GM12878 (cell line): ENCODE data around the gene SPATA16. TPM values are rescaled to one million over a fixed set of nuclear protein-coding genes. Genes with fewer than 3 reads are reported as not detected.

ENCODE experiments used
- ATAC-seq: fragments of 200-7000 bp; cut with Tn5 transposase; 3 replicates; pipeline ENCODE4 v1.9.1; 2020; ENCODE audit warnings: mild to moderate bottlenecking, moderate library complexity
- BruUV-seq: library from RNA; stranded (reverse); fragments of 400-500 nt; replicated peaks from 2 replicates; lab custom pipeline; 2021; lab: Mats Ljungman, UMichigan
- CTCF ChIA-PET: fragments of 300-600 bp; sonication (Branson Sonifier 250); formaldehyde crosslinking; extraction: SDS; loops from one replicate; lab custom pipeline; 2021; ENCODE audit warnings: inconsistent platforms; lab: Yijun Ruan, JAX
- POLR2A ChIA-PET: fragments of 350-600 bp; formaldehyde crosslinking; extraction: SDS; loops from one replicate; lab custom pipeline; 2021; ENCODE audit warnings: inconsistent platforms; lab: Charles Lee
- RAD21 ChIA-PET: fragments of 300-600 bp; sonication (Branson Sonifier 250); formaldehyde crosslinking; loops from one replicate; lab custom pipeline; 2023; ENCODE audit warnings: antibody characterized with exemption; ENCODE audit not compliant: unreplicated experiment; lab: Charles Lee
- SMC1A ChIA-PET: fragments of 300-600 bp; sonication (Branson Sonifier 250); formaldehyde crosslinking; loops from one replicate; lab custom pipeline; 2023; ENCODE audit not compliant: unreplicated experiment, uncharacterized antibody; lab: Charles Lee
- DNase-seq: peaks from one replicate; pipeline ENCODE4 v3.0.0-alpha.2; 2011; ENCODE audit warnings: low read depth, low spot score
- FAIRE-seq: peaks from 3 replicates; lab custom pipeline; 2011; peaks lifted over from hg19 to GRCh38; lab: Jason Lieb, UNC
- H2AFZ ChIP-seq: 2 replicates; pipeline ENCODE4 v1.6.0; 2011; ENCODE audit warnings: low read depth, low read length, control low read depth; ENCODE audit not compliant: control insufficient read depth
- H3K27ac ChIP-seq: 2 replicates; pipeline ENCODE4 v1.5.1; 2011; ENCODE audit warnings: control low read depth; ENCODE audit not compliant: control insufficient read depth, insufficient read depth
- H3K27me3 ChIP-seq, 2 experiments: replicated peaks in 1 of 2; 2 replicates each; pipeline versions ENCODE4 v1.6.0 to v1.6.1; 2011; ENCODE audit warnings: low read length in 1 of 2; ENCODE audit not compliant: control insufficient read depth in 2 of 2, insufficient read depth in 2 of 2
- H3K36me3 ChIP-seq, 2 experiments: 2 replicates each; pipeline ENCODE4 v1.5.1; 2011; ENCODE audit warnings: low read length in 1 of 2; ENCODE audit not compliant: control insufficient read depth in 2 of 2, insufficient read depth in 2 of 2
- H3K4me1 ChIP-seq: 2 replicates; pipeline ENCODE4 v1.6.1; 2011; ENCODE audit warnings: mild to moderate bottlenecking, low read length, moderate library complexity, mixed read lengths; ENCODE audit not compliant: control insufficient read depth, insufficient read depth
- H3K4me2 ChIP-seq: 2 replicates; pipeline ENCODE4 v1.6.0; 2011; ENCODE audit warnings: control low read depth; ENCODE audit not compliant: control insufficient read depth, insufficient read depth
- H3K4me3 ChIP-seq: fragments of 200-600 bp; sonication (generic); 2 replicates; pipeline ENCODE4 v1.5.1; 2016
- H3K79me2 ChIP-seq: 2 replicates; pipeline ENCODE4 v1.6.0; 2011; ENCODE audit warnings: low read length; ENCODE audit not compliant: control insufficient read depth, insufficient read depth
- H3K9ac ChIP-seq: 2 replicates; pipeline ENCODE4 v1.8.0; 2011; ENCODE audit warnings: low read length, control low read depth, mixed read lengths; ENCODE audit not compliant: control insufficient read depth, insufficient read depth
- H3K9me3 ChIP-seq: replicated peaks from 3 replicates; pipeline ENCODE4 v1.5.1; 2011; ENCODE audit warnings: mild to moderate bottlenecking, low read length; ENCODE audit not compliant: control insufficient read depth, insufficient read depth
- H4K20me1 ChIP-seq: 2 replicates; pipeline ENCODE4 v1.6.0; 2011; ENCODE audit not compliant: control insufficient read depth, insufficient read depth
- DPF2 ChIP-seq: fragments of 450-650 bp; IDR thresholded peaks from 2 replicates; pipeline ENCODE4 v1.6.1; 2017; ENCODE audit warnings: mild to moderate bottlenecking
- GATAD2B ChIP-seq: fragments of 450-650 bp; conservative IDR thresholded peaks from 2 replicates; pipeline ENCODE4 v1.6.1; 2017; ENCODE audit warnings: low read depth, mild to moderate bottlenecking, moderate library complexity
- HDGF ChIP-seq: fragments of 450-650 bp; IDR thresholded peaks from 2 replicates; pipeline ENCODE4 v1.6.1; 2016; ENCODE audit warnings: antibody characterized with exemption
- NRF1 ChIP-seq: conservative IDR thresholded peaks from 2 replicates; pipeline ENCODE4 v1.6.1; 2011; ENCODE audit warnings: mild to moderate bottlenecking, low read depth, low read length, improper control_type of control experiment
- RBBP5 ChIP-seq: fragments of 200-600 bp; sonication (generic); conservative IDR thresholded peaks from 2 replicates; pipeline ENCODE4 v1.6.1; 2016
- RELA ChIP-seq: fragments of 450-650 bp; IDR thresholded peaks from 2 replicates; pipeline ENCODE4 v1.8.0; 2014; ENCODE audit warnings: borderline replicate concordance; ENCODE audit not compliant: partially characterized antibody
- SKIL ChIP-seq: fragments of 450-650 bp; IDR thresholded peaks from 2 replicates; pipeline ENCODE4 v1.6.1; 2017; ENCODE audit warnings: mild to moderate bottlenecking, low read depth, inconsistent platforms; ENCODE audit not compliant: poor library complexity, severe bottlenecking
- SMC3 ChIP-seq: IDR thresholded peaks from 2 replicates; pipeline ENCODE4 v1.6.1; 2011; ENCODE audit warnings: low read length, improper control_type of control experiment, borderline replicate concordance
- SREBF1 ChIP-seq: IDR thresholded peaks from 2 replicates; pipeline ENCODE4 v1.6.1; 2012; ENCODE audit warnings: mild to moderate bottlenecking, low read length
- TARDBP ChIP-seq: IDR thresholded peaks from 2 replicates; pipeline ENCODE4 v1.6.1; 2016; ENCODE audit warnings: borderline replicate concordance
- ZNF24 ChIP-seq: fragments of 450-650 bp; IDR thresholded peaks from 2 replicates; pipeline ENCODE4 v1.6.1; 2017; ENCODE audit warnings: antibody characterized with exemption, mild to moderate bottlenecking
- WGBS: methylation state at CpG from one replicate; pipeline ENCODE4 v1.1.6; 2016; ENCODE audit warnings: low lambda C conversion rate; ENCODE audit not compliant: insufficient replicate concordance, insufficient coverage; ENCODE audit errors: missing lambda C conversion rate; 5-methylcytosine and 5-hydroxymethylcytosine counted together
- in situ Hi-C: fragments of 300-500 bp; cut with MboI; formaldehyde crosslinking; loops from 9 replicates; pipeline ENCODE4 v1.14.3; 2018; ENCODE audit warnings: mixed read lengths
- intact Hi-C: fragments of 100-400 bp; cut with micrococcal nuclease; formaldehyde crosslinking; loops from one replicate; pipeline ENCODE4 v1.14.2; 2022; ENCODE audit not compliant: unreplicated experiment
- polyA plus RNA-seq, 11 experiments: library from polyadenylated mRNA; depleted of rRNA in 4 of 11; unstranded in 6 of 11; stranded (reverse) in 5 of 11; fragments of >200 nt; fragmentation: Nextera tagmentation in 4 of 11; fragmentation: Illumina TruSeq in 1 of 11; extraction: Ambion mirVana in 4 of 11; extraction: Trizol in 1 of 11; gene quantifications; 1 replicate in 1 of 11; 2 replicates in 10 of 11; pipeline versions ENCODE4 v1.2.1 to v1.2.3, GENCODE V29; 2011 to 2016; ENCODE audit warnings: inconsistent platforms in 2 of 11, missing spikeins in 2 of 11, low read depth in 1 of 11
- total RNA-seq, 4 experiments: library from RNA; depleted of rRNA in 3 of 4; stranded (reverse); fragments of >200 nt in 3 of 4; fragmentation: Illumina TruSeq in 1 of 4; extraction: Trizol in 1 of 4; gene quantifications; 2 replicates each; pipeline versions ENCODE4 v1.2.1 to v1.2.3, GENCODE V29; 2013 to 2021
- TF ChIP-seq, protein P1 (sequence below): fragments of 450-650 bp; IDR thresholded peaks from 2 replicates; pipeline ENCODE4 v1.6.1; 2017; ENCODE audit warnings: mild to moderate bottlenecking, moderate library complexity

Gene SPATA16
- total and polyA plus RNA-seq, 10 of the 15 experiments (the other 5 are each of a cell fraction or from before 2014, with no cell fraction given), result 0.04 TPM; not detected in 9

- FAIRE-seq, result no peak
- TF ChIP-seq DPF2 (no peak), HDGF (no peak), SMC3 (no peak), RELA (no peak), SKIL (no peak), ZNF24 (no peak), TARDBP (no peak), RBBP5 (no peak), SREBF1 (no peak), NRF1 (no peak), GATAD2B (no peak)
- TF ChIP-seq, protein P1, sequence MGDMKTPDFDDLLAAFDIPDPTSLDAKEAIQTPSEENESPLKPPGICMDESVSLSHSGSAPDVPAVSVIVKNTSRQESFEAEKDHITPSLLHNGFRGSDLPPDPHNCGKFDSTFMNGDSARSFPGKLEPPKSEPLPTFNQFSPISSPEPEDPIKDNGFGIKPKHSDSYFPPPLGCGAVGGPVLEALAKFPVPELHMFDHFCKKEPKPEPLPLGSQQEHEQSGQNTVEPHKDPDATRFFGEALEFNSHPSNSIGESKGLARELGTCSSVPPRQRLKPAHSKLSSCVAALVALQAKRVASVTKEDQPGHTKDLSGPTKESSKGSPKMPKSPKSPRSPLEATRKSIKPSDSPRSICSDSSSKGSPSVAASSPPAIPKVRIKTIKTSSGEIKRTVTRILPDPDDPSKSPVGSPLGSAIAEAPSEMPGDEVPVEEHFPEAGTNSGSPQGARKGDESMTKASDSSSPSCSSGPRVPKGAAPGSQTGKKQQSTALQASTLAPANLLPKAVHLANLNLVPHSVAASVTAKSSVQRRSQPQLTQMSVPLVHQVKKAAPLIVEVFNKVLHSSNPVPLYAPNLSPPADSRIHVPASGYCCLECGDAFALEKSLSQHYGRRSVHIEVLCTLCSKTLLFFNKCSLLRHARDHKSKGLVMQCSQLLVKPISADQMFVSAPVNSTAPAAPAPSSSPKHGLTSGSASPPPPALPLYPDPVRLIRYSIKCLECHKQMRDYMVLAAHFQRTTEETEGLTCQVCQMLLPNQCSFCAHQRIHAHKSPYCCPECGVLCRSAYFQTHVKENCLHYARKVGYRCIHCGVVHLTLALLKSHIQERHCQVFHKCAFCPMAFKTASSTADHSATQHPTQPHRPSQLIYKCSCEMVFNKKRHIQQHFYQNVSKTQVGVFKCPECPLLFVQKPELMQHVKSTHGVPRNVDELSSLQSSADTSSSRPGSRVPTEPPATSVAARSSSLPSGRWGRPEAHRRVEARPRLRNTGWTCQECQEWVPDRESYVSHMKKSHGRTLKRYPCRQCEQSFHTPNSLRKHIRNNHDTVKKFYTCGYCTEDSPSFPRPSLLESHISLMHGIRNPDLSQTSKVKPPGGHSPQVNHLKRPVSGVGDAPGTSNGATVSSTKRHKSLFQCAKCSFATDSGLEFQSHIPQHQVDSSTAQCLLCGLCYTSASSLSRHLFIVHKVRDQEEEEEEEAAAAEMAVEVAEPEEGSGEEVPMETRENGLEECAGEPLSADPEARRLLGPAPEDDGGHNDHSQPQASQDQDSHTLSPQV, result no peak
- Histone ChIP-seq H3K27ac (no peak overlapping the region), H3K9me3 (no peaks in the 10 kb centered on the region), H3K9ac (no peak overlapping the region), H3K36me3 (no peaks in the 10 kb centered on the region), H4K20me1 (no peaks in the 10 kb centered on the region), H3K4me2 (no peak overlapping the region), H3K4me3 (no peak overlapping the region), H2AFZ (no peak overlapping the region), H3K79me2 (no peaks in the 10 kb centered on the region), H3K27me3 (no peaks in the 10 kb centered on the region), H3K4me1 (no peaks in the 10 kb centered on the region)
- intact Hi-C loops, result loop anchor here (5.0 kb wide), 2 partner anchors 292 to 567 kb away; no protein-coding TSS in a partner anchor
- ChIA-PET RAD21 (no interaction called here), POLR2A (no interaction called here), CTCF (no interaction called here), SMC1A (interaction anchor here (1.1 to 1.3 kb wide), 2 partner anchors 12 to 21 kb away, joined by 3 read pairs; no protein-coding TSS in a partner anchor)
- no peak for ATAC-seq
- WGBS, result 5% methylated on average over 1 of the region's 1 CpG
- no TSS peak for BruUV-seq
- in situ Hi-C loops, result no loop called here
- no peak for DNase-seq
These were observed 156.1 kb downstream of the SPATA16 start for GRCh38 chr3:172984914-172985313.
